HFFc6 (cell line): ENCODE results near the gene SYNJ2. TPM values are rescaled to one million over a fixed set of nuclear protein-coding genes. Genes with fewer than 3 reads are reported as not detected.
A peak's percentile ranks its signal among the peaks of the same experiment; 100 is the strongest.

ENCODE experiments used
- DNase-seq: peaks from one replicate; pipeline ENCODE4 v3.0.0-alpha.2; 2018
- H3K27ac Mint-ChIP-seq: 2 replicates; pipeline ENCODE4 v1.8.0; 2020; ENCODE audit warnings: mild to moderate bottlenecking, mixed read lengths
- H3K27me3 Mint-ChIP-seq: 2 replicates; pipeline ENCODE4 v1.8.0; 2021; ENCODE audit warnings: mild to moderate bottlenecking, moderate library complexity, mixed read lengths; ENCODE audit not compliant: insufficient read depth
- H3K36me3 Mint-ChIP-seq: 2 replicates; pipeline ENCODE4 v1.8.0; 2021; ENCODE audit warnings: low read depth, mixed read lengths
- H3K4me1 Mint-ChIP-seq: 2 replicates; pipeline ENCODE4 v1.8.0; 2020; ENCODE audit warnings: low read depth, mixed read lengths
- H3K4me3 Mint-ChIP-seq: 2 replicates; pipeline ENCODE4 v1.8.0; 2020; ENCODE audit warnings: mild to moderate bottlenecking, moderate library complexity, mixed read lengths
- H3K9me3 Mint-ChIP-seq: 2 replicates; pipeline ENCODE4 v1.8.0; 2020; ENCODE audit warnings: mild to moderate bottlenecking, mixed read lengths
- total RNA-seq, 6 experiments: library from RNA; stranded (reverse); fragmentation: NEBNext Ultra II Directional; extraction: Animal tissue kit (Norgen Biotek cat#: 25700); gene quantifications; 2 replicates in 1 of 6; 3 replicates in 5 of 6; pipeline ENCODE4 v1.2.3, GENCODE V29; 2021
- TF ChIP-seq, protein P1 (sequence below): fragments of 200-600 bp; sonication (generic); IDR thresholded peaks from 2 replicates; pipeline ENCODE4 v1.5.0; 2021; ENCODE audit warnings: antibody characterized with exemption, mild to moderate bottlenecking

Gene SYNJ2
- total RNA-seq, 6 experiments from 2014 or later = 31.8 to 46.4 (median 41.3) TPM

DNA sequence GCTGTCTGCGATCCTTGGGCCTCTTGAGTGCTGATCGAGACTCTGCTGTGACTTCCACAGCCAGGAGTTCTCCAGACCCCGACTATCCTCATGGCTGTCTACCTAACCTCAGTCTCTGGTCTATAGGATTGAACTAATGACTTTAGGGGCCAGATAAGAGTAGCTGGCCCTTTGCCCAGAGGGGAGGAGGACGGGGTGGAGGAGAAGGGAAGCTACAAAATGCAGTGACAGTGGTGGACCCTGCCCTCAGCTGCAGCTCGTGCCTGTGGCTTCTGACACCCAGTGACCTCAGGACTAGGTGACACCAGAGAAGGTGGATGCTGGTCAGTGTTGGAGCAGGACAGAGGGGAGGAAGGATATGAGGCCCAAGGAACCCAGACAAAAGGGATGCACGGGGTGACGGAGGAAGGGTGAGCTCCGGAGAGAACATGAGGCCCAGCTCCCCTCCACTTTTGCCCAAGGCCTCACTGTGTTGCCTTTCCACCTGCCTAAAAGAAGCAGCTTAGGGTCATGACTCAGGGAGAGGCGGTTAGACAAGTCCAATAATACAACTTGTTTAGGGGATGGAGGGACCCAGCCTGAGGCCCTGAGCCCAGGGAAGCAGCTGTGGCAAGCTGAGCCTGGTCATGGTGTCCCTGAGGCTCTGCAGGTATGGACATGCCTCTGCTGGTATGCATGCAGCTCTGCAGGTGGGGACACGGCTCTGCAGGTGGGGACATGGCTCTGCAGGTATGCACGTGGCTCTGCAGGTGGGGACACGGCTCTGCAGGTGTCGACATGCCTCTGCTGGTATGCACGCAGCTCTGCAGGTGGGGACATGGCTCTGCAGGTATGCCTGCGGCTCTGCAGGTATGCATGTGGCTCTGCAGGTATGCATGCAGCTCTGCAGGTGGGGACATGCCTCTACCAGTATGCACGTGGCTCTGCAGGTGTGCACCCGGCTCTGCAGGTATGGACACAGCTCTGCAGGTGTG lies 67.7 kb downstream of the SYNJ2 start:
- Mint-ChIP-seq H3K36me3 (peaks cover 75% of the 10 kb centered on the region), H3K27me3 (no peaks in the 10 kb centered on the region; the same call in 1 of the 2 replicates), H3K4me3 (no peak overlapping the region), H3K27ac (peak overlapping the region; percentile 77), H3K9me3 (no peaks in the 10 kb centered on the region), H3K4me1 (peaks cover 85% of the 10 kb centered on the region)
- TF ChIP-seq, protein P1, sequence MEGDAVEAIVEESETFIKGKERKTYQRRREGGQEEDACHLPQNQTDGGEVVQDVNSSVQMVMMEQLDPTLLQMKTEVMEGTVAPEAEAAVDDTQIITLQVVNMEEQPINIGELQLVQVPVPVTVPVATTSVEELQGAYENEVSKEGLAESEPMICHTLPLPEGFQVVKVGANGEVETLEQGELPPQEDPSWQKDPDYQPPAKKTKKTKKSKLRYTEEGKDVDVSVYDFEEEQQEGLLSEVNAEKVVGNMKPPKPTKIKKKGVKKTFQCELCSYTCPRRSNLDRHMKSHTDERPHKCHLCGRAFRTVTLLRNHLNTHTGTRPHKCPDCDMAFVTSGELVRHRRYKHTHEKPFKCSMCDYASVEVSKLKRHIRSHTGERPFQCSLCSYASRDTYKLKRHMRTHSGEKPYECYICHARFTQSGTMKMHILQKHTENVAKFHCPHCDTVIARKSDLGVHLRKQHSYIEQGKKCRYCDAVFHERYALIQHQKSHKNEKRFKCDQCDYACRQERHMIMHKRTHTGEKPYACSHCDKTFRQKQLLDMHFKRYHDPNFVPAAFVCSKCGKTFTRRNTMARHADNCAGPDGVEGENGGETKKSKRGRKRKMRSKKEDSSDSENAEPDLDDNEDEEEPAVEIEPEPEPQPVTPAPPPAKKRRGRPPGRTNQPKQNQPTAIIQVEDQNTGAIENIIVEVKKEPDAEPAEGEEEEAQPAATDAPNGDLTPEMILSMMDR = no peak
- no peak for DNase-seq

DNA sequence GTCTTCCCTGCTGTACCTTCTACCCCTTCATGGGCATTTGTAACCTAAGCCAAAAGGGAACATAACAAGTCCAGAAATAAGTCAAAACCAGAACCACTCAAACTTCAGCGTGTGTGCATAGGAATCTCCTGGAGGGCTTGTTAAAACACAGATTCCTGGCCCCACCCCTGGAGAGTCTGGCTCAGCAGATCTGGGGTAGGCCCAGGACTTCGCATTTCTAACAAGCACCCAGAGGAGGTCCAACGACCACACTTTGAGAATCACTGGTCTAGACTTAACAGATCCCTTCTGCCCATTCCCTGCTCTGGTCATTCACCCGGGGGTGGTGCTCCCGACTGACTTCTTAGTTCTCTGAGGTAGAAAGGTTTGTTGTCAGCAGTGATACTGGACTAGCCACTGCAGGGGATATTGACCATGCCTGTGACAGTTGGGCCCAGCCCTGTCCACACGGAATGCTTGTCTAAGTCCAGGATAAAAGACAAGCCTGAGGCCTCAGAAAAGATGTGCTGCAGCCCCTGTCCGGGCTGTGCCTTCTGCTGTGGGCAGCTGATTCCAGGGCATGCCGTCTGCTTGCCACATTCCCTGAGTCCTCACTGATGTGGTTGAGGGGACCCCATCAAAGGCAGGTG lies 68.6 kb downstream of the SYNJ2 start:
- Mint-ChIP-seq H3K9me3 (no peaks in the 10 kb centered on the region), H3K36me3 (peaks cover 69% of the 10 kb centered on the region), H3K4me3 (no peak overlapping the region; the same call in none of the 2 replicates), H3K4me1 (peaks cover 84% of the 10 kb centered on the region), H3K27me3 (no peaks in the 10 kb centered on the region; the same call in 1 of the 2 replicates), H3K27ac (peak overlapping the region; percentile 97)
- no peak for DNase-seq
- TF ChIP-seq, protein P1 = no peak

DNA sequence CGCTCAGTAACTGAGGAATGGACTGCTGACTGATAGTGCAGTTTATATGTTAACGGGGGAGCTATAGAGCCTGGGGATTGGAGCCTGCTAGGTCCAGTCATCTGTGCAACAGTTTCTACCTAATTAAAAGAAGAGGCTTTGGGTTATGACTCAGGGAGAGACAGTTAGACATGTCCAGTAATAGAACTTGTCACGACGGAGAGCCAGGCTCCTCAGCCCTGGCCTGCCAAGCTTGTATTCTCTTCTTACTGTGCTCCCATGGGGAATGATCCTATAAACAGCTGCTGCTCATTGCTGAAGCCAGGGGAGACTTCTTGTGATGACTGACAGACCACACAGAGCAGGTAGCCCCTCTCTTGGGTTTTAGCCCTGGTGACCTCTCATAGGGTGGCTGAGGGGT lies 69.3 kb downstream of the SYNJ2 start:
- TF ChIP-seq, protein P1 = 0 out of 2 replicates have a peak, but pooled peaks have one; percentile 25
- DNase-seq = peak; percentile 90
- H3K4me1 Mint-ChIP-seq = peaks cover 82% of the 10 kb centered on the region

DNA sequence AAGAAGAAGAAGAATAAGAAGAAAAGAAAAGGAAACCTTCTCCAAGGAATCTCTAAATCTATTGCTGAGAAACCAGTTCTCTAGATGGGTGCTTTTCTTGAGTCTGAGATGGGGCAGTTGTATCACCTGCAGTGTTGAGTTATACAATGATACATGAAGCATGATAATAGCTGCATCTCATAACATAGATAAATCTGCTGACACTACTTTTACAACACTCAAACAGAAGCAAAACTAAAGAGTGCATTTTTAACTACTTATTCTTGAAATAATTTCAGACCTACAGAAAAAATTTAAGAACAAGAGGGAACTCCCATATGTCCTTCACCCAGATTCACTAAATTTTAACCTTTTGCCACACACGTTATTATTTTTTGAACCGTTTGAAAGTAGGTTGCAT lies 70.3 kb downstream of the SYNJ2 start:
- Mint-ChIP-seq H3K9me3 (no peaks in the 10 kb centered on the region), H3K27me3 (no peaks in the 10 kb centered on the region; the same call in 1 of the 2 replicates), H3K4me1 (peaks cover 82% of the 10 kb centered on the region), H3K36me3 (peaks cover 58% of the 10 kb centered on the region), H3K27ac (peak overlapping the region; percentile 97), H3K4me3 (no peak overlapping the region)
- no peak for DNase-seq
- TF ChIP-seq, protein P1 = no peak

More for the DNA sequence above, 69.3 kb downstream of the SYNJ2 start:
- Mint-ChIP-seq H3K4me3 (peak overlapping the region; percentile 59), H3K27me3 (no peaks in the 10 kb centered on the region; the same call in 1 of the 2 replicates), H3K36me3 (peaks cover 63% of the 10 kb centered on the region), H3K9me3 (no peaks in the 10 kb centered on the region), H3K27ac (peak overlapping the region; percentile 97)

DNA sequence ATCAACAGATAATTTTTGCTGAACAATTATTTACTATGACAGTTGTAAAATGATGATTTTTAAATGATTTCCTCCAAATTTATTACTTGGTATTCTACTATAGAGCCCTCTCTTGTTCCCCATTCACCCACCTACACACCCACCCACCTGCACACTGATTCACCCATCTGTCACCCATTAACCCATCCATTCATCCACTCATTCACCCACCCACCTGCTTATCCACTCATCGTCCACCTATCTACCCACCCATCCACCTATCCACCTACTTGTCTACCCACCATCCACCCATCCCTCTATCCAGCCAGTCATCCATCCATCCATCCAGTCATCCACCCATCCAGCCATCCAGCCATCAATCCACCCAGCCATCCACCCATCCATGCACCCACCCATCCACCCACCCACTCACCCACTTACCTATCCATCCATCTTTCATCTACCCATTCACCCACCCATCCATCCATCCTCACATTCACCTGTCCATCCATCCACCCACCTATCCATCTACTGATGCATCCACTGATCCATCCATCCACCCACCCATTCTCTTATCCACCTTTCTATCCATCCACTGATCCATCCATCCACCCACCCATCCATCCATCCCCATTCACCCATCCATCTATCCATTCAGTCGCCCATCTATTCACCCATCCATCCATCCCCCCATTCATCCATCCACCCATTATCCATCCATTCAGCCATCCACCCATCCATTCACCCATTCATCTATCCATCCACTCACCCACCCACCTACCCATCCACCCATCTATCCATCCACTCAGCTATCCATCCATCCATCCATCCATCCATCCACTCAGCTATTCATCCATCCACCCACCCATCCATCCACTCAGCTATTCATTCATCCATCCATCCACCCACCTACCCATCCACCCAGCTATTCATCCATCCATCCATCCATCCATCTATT lies 72.0 kb downstream of the SYNJ2 start:
- Mint-ChIP-seq H3K4me1 (peaks cover 82% of the 10 kb centered on the region), H3K27ac (peak overlapping the region; percentile 34), H3K27me3 (no peaks in the 10 kb centered on the region; the same call in 1 of the 2 replicates), H3K36me3 (peaks cover 47% of the 10 kb centered on the region), H3K9me3 (no peaks in the 10 kb centered on the region), H3K4me3 (no peak overlapping the region)
- TF ChIP-seq, protein P1 = no peak
- no peak for DNase-seq
